ENCODE results near the gene TMEM209.

DNA sequence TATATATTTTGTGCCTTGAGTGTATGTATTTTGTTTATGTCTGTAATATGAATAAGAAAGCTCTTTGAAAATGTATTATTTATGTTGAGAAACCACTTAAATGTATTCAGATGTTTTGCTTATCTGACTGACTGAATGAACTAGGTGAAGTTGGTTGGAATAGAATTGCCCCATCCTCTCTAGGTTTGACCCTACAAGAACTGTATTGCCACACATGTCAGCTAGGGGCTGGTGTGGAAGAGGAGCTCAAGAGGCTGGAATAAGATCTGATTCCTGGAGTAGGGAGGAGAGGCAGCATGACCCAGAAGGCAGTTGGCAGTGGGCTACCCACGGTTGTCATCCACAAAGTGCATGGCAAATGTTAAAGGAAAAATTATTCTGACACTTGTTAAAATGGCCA is 11.5 kb upstream of the TMEM209 start:
- TF ChIP-seq, protein P1, sequence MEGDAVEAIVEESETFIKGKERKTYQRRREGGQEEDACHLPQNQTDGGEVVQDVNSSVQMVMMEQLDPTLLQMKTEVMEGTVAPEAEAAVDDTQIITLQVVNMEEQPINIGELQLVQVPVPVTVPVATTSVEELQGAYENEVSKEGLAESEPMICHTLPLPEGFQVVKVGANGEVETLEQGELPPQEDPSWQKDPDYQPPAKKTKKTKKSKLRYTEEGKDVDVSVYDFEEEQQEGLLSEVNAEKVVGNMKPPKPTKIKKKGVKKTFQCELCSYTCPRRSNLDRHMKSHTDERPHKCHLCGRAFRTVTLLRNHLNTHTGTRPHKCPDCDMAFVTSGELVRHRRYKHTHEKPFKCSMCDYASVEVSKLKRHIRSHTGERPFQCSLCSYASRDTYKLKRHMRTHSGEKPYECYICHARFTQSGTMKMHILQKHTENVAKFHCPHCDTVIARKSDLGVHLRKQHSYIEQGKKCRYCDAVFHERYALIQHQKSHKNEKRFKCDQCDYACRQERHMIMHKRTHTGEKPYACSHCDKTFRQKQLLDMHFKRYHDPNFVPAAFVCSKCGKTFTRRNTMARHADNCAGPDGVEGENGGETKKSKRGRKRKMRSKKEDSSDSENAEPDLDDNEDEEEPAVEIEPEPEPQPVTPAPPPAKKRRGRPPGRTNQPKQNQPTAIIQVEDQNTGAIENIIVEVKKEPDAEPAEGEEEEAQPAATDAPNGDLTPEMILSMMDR (conservative IDR thresholded peaks at IDR 0.05) = no peak
- TF ChIP-seq EZH2 (IDR thresholded peaks at IDR 0.05; ENCODE audit: low read depth) = no peak
